HEK293 (cell line): Measurements from ENCODE around the gene SLC30A1.

Experiments used
- CTCF ChIA-PET: fragments of 350-600 bp; formaldehyde crosslinking; extraction: SDS; loops from one replicate; lab custom pipeline; 2021; ENCODE audit warnings: antibody characterized with exemption; lab: Yijun Ruan, JAX
- POLR2A ChIA-PET: fragments of 300-600 bp; formaldehyde crosslinking; extraction: SDS; loops from one replicate; lab custom pipeline; 2020; ENCODE audit warnings: antibody characterized with exemption, inconsistent platforms; lab: Yijun Ruan, JAX
- H3K27ac ChIP-seq: fragments of 200-500 bp; sonication (Bioruptor generic); 2 replicates; pipeline ENCODE4 v1.5.1; 2014; ENCODE audit warnings: low read depth, low read length, control low read depth, inconsistent platforms; ENCODE audit errors: extremely low read depth
- H3K36me3 ChIP-seq, 2 experiments: fragments of 200-500 bp in 1 of 2; sonication (Bioruptor generic) in 1 of 2; 1 replicate in 1 of 2; 2 replicates in 1 of 2; pipeline ENCODE4 v1.5.1; 2014 to 2017; ENCODE audit warnings: inconsistent platforms in 2 of 2, low read length in 2 of 2; ENCODE audit not compliant: control insufficient read depth in 2 of 2, insufficient read depth in 1 of 2
- H3K4me1 ChIP-seq: fragments of 200-500 bp; sonication (Bioruptor generic); 2 replicates; pipeline ENCODE4 v1.5.1; 2014; ENCODE audit warnings: mild to moderate bottlenecking, low read length, inconsistent platforms; ENCODE audit not compliant: control insufficient read depth, insufficient read depth
- H3K4me3 ChIP-seq: 2 replicates; pipeline ENCODE4 v1.5.1; 2011; ENCODE audit warnings: low read depth, mild to moderate bottlenecking, control low read depth, low read length, moderate library complexity
- H3K9me3 ChIP-seq: fragments of 200-500 bp; sonication (Bioruptor generic); 2 replicates; pipeline ENCODE4 v1.5.1; 2014; ENCODE audit warnings: low read depth, low read length, inconsistent platforms; ENCODE audit not compliant: control insufficient read depth, insufficient read depth
- AEBP2 ChIP-seq: fragments of 450-650 bp; formaldehyde crosslinking; IDR thresholded peaks from 2 replicates; pipeline ENCODE4 v1.5.1; 2016; ENCODE audit warnings: missing biosample characterization, missing genetic modification characterization, borderline replicate concordance
- BCL6B ChIP-seq: fragments of 450-650 bp; formaldehyde crosslinking; IDR thresholded peaks from 2 replicates; pipeline ENCODE4 v1.5.1; 2017; ENCODE audit warnings: missing biosample characterization, missing genetic modification characterization
- IKZF3 ChIP-seq: fragments of 450-650 bp; IDR thresholded peaks from 2 replicates; pipeline ENCODE4 v1.5.0; 2018; ENCODE audit warnings: missing biosample characterization, mild to moderate bottlenecking, missing genetic modification characterization, moderate library complexity
- MZF1 ChIP-seq: fragments of 450-650 bp; formaldehyde crosslinking; IDR thresholded peaks from 2 replicates; pipeline ENCODE4 v1.5.1; 2017; ENCODE audit warnings: missing biosample characterization, missing genetic modification characterization, borderline replicate concordance
- SALL2 ChIP-seq: fragments of 450-650 bp; formaldehyde crosslinking; IDR thresholded peaks from 2 replicates; pipeline ENCODE4 v1.5.0; 2017; ENCODE audit warnings: missing biosample characterization, mild to moderate bottlenecking, missing genetic modification characterization, borderline replicate concordance
- SP7 ChIP-seq: fragments of 450-650 bp; formaldehyde crosslinking; IDR thresholded peaks from 2 replicates; pipeline ENCODE4 v1.5.1; 2016; ENCODE audit warnings: missing biosample characterization, missing genetic modification characterization
- YY2 ChIP-seq: fragments of 450-650 bp; formaldehyde crosslinking; IDR thresholded peaks from 2 replicates; pipeline ENCODE4 v1.5.1; 2016; ENCODE audit warnings: missing biosample characterization, missing genetic modification characterization
- ZBTB17 ChIP-seq: fragments of 450-650 bp; formaldehyde crosslinking; IDR thresholded peaks from 2 replicates; pipeline ENCODE4 v1.5.1; 2016; ENCODE audit warnings: missing biosample characterization, missing genetic modification characterization
- ZNF112 ChIP-seq: fragments of 450-650 bp; formaldehyde crosslinking; IDR thresholded peaks from 2 replicates; pipeline ENCODE4 v1.5.0; 2017; ENCODE audit warnings: missing biosample characterization, missing genetic modification characterization
- ZNF221 ChIP-seq: fragments of 450-650 bp; formaldehyde crosslinking; IDR thresholded peaks from 2 replicates; pipeline ENCODE4 v1.5.1; 2017; ENCODE audit warnings: missing biosample characterization, missing genetic modification characterization, borderline replicate concordance
- ZNF600 ChIP-seq: fragments of 450-650 bp; formaldehyde crosslinking; IDR thresholded peaks from 2 replicates; pipeline ENCODE4 v1.5.1; 2016; ENCODE audit warnings: missing biosample characterization, missing genetic modification characterization
- ZNF629 ChIP-seq: fragments of 450-650 bp; formaldehyde crosslinking; IDR thresholded peaks from 2 replicates; pipeline ENCODE4 v1.5.1; 2017; ENCODE audit warnings: missing biosample characterization, missing genetic modification characterization
- TF ChIP-seq, protein P1 (sequence below): fragments of 450-650 bp; formaldehyde crosslinking; IDR thresholded peaks from 2 replicates; pipeline ENCODE4 v1.5.1; 2016; ENCODE audit warnings: missing biosample characterization, missing genetic modification characterization
- TF ChIP-seq, protein P2 (sequence below): fragments of 450-650 bp; formaldehyde crosslinking; optimal IDR thresholded peaks from 2 replicates; pipeline ENCODE3; 2016; ENCODE audit warnings: missing biosample characterization, mild to moderate bottlenecking, missing genetic modification characterization
- TF ChIP-seq, protein P3 (sequence below): fragments of 450-650 bp; formaldehyde crosslinking; IDR thresholded peaks from 2 replicates; pipeline ENCODE4 v1.5.0; 2017; ENCODE audit warnings: missing biosample characterization, missing genetic modification characterization, borderline replicate concordance
- TF ChIP-seq, protein P4 (sequence below): fragments of 450-650 bp; formaldehyde crosslinking; IDR thresholded peaks from 2 replicates; pipeline ENCODE4 v1.5.1; 2017; ENCODE audit warnings: missing biosample characterization, missing genetic modification characterization

Gene SLC30A1

GRCh38 chr1:211577819-211578639 lies 932 bp downstream of the SLC30A1 start (continued):
- TF ChIP-seq AEBP2 (tag by site-specific recombination), result no peak
- TF ChIP-seq, protein P1, sequence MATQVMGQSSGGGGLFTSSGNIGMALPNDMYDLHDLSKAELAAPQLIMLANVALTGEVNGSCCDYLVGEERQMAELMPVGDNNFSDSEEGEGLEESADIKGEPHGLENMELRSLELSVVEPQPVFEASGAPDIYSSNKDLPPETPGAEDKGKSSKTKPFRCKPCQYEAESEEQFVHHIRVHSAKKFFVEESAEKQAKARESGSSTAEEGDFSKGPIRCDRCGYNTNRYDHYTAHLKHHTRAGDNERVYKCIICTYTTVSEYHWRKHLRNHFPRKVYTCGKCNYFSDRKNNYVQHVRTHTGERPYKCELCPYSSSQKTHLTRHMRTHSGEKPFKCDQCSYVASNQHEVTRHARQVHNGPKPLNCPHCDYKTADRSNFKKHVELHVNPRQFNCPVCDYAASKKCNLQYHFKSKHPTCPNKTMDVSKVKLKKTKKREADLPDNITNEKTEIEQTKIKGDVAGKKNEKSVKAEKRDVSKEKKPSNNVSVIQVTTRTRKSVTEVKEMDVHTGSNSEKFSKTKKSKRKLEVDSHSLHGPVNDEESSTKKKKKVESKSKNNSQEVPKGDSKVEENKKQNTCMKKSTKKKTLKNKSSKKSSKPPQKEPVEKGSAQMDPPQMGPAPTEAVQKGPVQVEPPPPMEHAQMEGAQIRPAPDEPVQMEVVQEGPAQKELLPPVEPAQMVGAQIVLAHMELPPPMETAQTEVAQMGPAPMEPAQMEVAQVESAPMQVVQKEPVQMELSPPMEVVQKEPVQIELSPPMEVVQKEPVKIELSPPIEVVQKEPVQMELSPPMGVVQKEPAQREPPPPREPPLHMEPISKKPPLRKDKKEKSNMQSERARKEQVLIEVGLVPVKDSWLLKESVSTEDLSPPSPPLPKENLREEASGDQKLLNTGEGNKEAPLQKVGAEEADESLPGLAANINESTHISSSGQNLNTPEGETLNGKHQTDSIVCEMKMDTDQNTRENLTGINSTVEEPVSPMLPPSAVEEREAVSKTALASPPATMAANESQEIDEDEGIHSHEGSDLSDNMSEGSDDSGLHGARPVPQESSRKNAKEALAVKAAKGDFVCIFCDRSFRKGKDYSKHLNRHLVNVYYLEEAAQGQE, result peak; percentile 58
- TF ChIP-seq, protein P2, sequence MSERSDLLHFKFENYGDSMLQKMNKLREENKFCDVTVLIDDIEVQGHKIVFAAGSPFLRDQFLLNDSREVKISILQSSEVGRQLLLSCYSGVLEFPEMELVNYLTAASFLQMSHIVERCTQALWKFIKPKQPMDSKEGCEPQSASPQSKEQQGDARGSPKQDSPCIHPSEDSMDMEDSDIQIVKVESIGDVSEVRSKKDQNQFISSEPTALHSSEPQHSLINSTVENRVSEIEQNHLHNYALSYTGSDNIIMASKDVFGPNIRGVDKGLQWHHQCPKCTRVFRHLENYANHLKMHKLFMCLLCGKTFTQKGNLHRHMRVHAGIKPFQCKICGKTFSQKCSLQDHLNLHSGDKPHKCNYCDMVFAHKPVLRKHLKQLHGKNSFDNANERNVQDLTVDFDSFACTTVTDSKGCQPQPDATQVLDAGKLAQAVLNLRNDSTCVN (tag by site-specific recombination), result peak; percentile 96
- TF ChIP-seq, protein P3, sequence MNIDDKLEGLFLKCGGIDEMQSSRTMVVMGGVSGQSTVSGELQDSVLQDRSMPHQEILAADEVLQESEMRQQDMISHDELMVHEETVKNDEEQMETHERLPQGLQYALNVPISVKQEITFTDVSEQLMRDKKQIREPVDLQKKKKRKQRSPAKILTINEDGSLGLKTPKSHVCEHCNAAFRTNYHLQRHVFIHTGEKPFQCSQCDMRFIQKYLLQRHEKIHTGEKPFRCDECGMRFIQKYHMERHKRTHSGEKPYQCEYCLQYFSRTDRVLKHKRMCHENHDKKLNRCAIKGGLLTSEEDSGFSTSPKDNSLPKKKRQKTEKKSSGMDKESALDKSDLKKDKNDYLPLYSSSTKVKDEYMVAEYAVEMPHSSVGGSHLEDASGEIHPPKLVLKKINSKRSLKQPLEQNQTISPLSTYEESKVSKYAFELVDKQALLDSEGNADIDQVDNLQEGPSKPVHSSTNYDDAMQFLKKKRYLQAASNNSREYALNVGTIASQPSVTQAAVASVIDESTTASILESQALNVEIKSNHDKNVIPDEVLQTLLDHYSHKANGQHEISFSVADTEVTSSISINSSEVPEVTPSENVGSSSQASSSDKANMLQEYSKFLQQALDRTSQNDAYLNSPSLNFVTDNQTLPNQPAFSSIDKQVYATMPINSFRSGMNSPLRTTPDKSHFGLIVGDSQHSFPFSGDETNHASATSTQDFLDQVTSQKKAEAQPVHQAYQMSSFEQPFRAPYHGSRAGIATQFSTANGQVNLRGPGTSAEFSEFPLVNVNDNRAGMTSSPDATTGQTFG (tag by site-specific recombination), result no peak
- TF ChIP-seq SP7, result peak; percentile 53; the same call in 1 of the 2 replicates
- TF ChIP-seq ZNF112, result no peak
- peak; percentile 93 for TF ChIP-seq YY2 (tag by site-specific recombination)

DNA sequence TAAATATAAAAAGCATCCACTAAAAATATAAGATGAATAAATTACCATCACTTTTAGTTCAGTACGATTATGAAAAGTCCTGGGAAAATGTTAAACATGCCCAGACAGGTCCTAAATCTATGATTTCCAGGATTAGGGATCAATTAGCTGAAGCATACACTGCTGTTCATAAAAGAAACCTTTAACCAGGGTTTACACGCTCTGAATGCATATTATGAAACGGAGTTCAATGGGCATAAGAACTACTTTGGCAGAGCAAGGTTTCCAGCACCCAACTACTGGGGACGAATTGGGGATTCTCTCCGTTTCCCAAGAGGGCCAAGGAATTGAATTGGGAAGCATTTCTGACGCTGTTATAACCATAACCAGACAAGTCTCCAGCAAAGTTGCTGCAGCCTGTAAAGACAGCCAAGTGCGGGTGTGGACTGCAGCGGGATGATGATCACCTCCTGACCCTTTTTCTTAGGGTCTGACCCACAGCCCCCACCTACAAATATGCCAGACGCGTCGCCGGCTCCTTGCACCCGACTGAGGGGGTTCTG lies 1.6 kb downstream of the SLC30A1 start:
- ChIA-PET CTCF (interaction anchor here (1.0 to 1.8 kb wide), 4 partner anchors 64 to 78 kb away, joined by 3 to 5 read pairs (median 4); no protein-coding TSS in a partner anchor), POLR2A (no interaction called here)
- Histone ChIP-seq H3K4me1 (peaks cover 3% of the 10 kb centered on the region), H3K27ac (peak overlapping the region; percentile 91), H3K36me3 (peaks cover 0 to 23% of the 10 kb centered on the region in 2 experiments; a peak in 1 of 3 replicates), H3K4me3 (peak overlapping the region; percentile 68), H3K9me3 (no peaks in the 10 kb centered on the region)
- TF ChIP-seq BCL6B (tag by site-specific recombination), result 0 out of 2 replicates have a peak, but pooled peaks have one; percentile 10
- TF ChIP-seq ZBTB17, result peak; percentile 52
- peak; percentile 75 for TF ChIP-seq IKZF3 (tag by site-specific recombination)
- peak; percentile 97; the same call in 1 of the 2 replicates for TF ChIP-seq ZNF600 (tag by site-specific recombination)
- TF ChIP-seq, protein P4, sequence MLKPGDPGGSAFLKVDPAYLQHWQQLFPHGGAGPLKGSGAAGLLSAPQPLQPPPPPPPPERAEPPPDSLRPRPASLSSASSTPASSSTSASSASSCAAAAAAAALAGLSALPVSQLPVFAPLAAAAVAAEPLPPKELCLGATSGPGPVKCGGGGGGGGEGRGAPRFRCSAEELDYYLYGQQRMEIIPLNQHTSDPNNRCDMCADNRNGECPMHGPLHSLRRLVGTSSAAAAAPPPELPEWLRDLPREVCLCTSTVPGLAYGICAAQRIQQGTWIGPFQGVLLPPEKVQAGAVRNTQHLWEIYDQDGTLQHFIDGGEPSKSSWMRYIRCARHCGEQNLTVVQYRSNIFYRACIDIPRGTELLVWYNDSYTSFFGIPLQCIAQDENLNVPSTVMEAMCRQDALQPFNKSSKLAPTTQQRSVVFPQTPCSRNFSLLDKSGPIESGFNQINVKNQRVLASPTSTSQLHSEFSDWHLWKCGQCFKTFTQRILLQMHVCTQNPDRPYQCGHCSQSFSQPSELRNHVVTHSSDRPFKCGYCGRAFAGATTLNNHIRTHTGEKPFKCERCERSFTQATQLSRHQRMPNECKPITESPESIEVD (tag by site-specific recombination), result 0 out of 2 replicates have a peak, but pooled peaks have one; percentile 46
- TF ChIP-seq, protein P2 (tag by site-specific recombination), result no peak
- no peak for TF ChIP-seq SALL2
- TF ChIP-seq ZNF221, result no peak
- TF ChIP-seq MZF1, result peak; percentile 100
- 0 out of 2 replicates have a peak, but pooled peaks have one; percentile 20 for TF ChIP-seq ZNF629 (tag by site-specific recombination)
